Stimulated activated CD4-positive, alpha-beta T cell treated with anti-CD3 and anti-CD28 coated beads, Interleukin-2, amount 100 ng/mL, for 4 hours (primary cell): Measurements from ENCODE around the gene PLCD4.

Source experiments
- DNase-seq: peaks from one replicate; pipeline ENCODE4 v3.0.0-alpha.2; 2020; ENCODE audit warnings: low read depth

Gene PLCD4

GRCh38 chr2:218664653-218665052 is 57.0 kb downstream of the PLCD4 start:
- no peak for DNase-seq

- no peak for DNase-seq
These were observed 63.5 kb downstream of the PLCD4 start for GRCh38 chr2:218671097-218671653.

GRCh38 chr2:218671654-218672566 is 64.2 kb downstream of the PLCD4 start, which contains the start of the genes RNF25 and STK36:
Gene RNF25, minus strand, starts transcription at chr2:218672002. Its CDS starts 32 bp downstream, at chr2:218671970.
Gene STK36, plus strand, starts transcription at chr2:218672086. Its CDS starts 744 bp downstream, at chr2:218672830.
- peak; percentile 71 for DNase-seq

GRCh38 chr2:218679119-218679518 is 71.4 kb downstream of the PLCD4 start:
- no peak for DNase-seq

GRCh38 chr2:218680061-218680460 is 72.4 kb downstream of the PLCD4 start:
- no peak for DNase-seq
